ENCODE data around the gene MRPL4.

Gene MRPL4

DNA sequence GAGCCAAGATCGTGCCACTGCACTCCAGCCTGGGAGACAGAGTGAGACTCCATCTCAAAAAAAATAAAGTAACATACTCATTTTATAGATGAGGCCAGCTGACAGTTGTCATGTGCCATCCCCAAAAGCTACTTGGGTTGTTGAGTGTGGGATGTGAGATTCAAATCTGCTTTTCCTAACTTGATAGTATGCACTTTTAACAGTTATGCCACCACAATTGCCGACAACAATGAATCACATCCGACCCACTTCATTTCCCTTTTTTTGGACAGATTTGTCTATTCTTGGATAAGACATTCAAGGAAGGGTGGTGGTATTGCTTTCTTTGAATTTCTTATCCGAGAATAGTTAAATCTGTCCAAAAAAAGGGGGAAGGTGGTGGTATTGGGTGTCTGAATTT is 41.0 kb upstream of the MRPL4 start:
- TF ChIP-seq, protein P1, sequence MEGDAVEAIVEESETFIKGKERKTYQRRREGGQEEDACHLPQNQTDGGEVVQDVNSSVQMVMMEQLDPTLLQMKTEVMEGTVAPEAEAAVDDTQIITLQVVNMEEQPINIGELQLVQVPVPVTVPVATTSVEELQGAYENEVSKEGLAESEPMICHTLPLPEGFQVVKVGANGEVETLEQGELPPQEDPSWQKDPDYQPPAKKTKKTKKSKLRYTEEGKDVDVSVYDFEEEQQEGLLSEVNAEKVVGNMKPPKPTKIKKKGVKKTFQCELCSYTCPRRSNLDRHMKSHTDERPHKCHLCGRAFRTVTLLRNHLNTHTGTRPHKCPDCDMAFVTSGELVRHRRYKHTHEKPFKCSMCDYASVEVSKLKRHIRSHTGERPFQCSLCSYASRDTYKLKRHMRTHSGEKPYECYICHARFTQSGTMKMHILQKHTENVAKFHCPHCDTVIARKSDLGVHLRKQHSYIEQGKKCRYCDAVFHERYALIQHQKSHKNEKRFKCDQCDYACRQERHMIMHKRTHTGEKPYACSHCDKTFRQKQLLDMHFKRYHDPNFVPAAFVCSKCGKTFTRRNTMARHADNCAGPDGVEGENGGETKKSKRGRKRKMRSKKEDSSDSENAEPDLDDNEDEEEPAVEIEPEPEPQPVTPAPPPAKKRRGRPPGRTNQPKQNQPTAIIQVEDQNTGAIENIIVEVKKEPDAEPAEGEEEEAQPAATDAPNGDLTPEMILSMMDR (IDR thresholded peaks at IDR 0.05; ENCODE audit: control insufficient read depth, extremely low read depth, insufficient read depth) = no peak
- H3K4me3 ChIP-seq (ENCODE audit: low read depth, low read length) = no peak overlapping the region
- no peak for DNase-seq (ENCODE audit: low read depth)

DNA sequence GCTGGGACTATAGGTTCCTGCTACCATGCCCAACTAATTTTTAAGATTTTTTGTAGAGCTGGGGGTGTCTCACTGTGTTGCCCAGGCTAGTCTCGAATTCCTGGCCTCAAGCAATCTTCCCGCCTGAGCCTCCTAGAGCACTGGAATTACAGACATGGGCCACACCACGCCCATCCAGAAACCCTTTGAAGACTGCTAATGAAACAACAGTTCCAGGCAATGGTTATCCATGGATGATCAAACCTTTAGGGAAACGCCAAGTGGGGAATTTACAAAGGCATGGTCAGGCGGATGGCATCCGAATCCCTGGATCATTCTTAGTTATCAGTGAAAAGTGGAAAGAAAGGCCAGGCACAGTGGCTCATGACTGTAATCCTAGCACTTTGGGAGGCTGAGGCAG is 40.3 kb upstream of the MRPL4 start:
- no peak overlapping the region for H3K4me3 ChIP-seq (ENCODE audit: low read depth, low read length)
- TF ChIP-seq, protein P1 (IDR thresholded peaks at IDR 0.05; ENCODE audit: control insufficient read depth, extremely low read depth, insufficient read depth) = no peak
- no peak for DNase-seq (ENCODE audit: low read depth)

DNA sequence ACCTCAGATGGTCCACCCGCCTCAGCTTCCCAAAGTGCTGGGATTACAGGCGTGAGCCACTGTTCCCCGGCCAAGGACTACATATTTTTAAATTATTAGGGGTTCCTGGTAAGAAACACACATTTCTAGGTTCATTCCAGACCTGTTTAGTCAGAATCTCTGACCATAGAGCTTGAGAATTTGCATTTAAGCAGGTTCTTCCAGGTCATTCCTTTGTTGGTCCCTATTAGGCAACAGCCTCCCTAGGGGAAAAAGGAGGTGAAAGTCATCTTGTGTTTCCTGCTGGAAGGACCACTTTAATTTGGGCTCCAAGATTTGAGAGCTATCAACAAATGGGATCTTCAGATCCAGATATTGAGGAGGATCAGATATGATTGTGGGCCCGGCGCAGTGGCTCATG is 37.2 kb upstream of the MRPL4 start:
- TF ChIP-seq, protein P1 (IDR thresholded peaks at IDR 0.05; ENCODE audit: control insufficient read depth, extremely low read depth, insufficient read depth) = no peak
- H3K4me3 ChIP-seq (ENCODE audit: low read depth, low read length) = no peak overlapping the region
- DNase-seq (ENCODE audit: low read depth) = no peak

DNA sequence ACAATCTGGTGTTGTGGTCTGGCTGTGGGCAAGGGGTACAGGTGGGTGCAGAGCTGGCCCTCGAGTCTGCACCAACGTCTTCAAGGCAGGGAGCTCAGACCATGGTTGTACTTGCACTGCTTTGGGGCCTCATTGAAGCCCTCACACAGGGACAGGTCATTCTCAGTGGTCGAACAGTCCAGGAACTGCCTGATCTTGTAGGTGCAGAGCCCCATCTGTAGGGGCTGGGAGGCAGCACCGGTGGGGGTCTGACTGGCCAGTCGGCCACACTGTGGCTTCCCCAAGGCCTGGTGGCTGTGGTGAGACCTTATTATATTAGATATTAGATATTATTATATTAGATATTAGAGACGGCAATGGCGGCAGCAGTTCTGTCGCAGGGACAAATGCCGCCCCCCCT is 34.9 kb upstream of the MRPL4 start:
- TF ChIP-seq, protein P1 (IDR thresholded peaks at IDR 0.05; ENCODE audit: control insufficient read depth, extremely low read depth, insufficient read depth) = no peak
- no peak for DNase-seq (ENCODE audit: low read depth)

DNA sequence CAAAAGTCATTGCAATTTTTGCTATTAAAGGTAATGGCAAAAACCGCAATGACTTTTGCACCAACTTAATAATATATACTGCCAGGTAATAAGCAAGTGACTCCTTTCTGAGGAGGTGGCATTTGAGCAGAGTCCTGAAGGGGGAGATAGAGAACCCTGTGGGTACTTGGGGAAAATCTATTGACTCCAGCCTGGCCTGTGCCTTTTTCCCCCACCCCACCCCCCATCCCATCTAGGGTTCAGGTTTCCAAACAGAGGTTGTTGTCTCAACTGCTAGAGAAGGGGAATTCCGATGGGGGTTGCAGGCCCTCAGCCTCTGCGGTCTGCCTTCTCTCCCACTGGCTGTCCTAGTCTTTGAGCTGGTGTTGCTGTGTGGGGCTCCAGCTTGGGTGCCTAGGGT is 32.3 kb upstream of the MRPL4 start:
- no peak overlapping the region for H3K4me3 ChIP-seq (ENCODE audit: low read depth, low read length)
- no peak for DNase-seq (ENCODE audit: low read depth)
- TF ChIP-seq, protein P1 (IDR thresholded peaks at IDR 0.05; ENCODE audit: control insufficient read depth, extremely low read depth, insufficient read depth) = no peak

More for the DNA sequence above, 34.9 kb upstream of the MRPL4 start:
- no peak overlapping the region for H3K4me3 ChIP-seq (ENCODE audit: low read depth, low read length)

DNA sequence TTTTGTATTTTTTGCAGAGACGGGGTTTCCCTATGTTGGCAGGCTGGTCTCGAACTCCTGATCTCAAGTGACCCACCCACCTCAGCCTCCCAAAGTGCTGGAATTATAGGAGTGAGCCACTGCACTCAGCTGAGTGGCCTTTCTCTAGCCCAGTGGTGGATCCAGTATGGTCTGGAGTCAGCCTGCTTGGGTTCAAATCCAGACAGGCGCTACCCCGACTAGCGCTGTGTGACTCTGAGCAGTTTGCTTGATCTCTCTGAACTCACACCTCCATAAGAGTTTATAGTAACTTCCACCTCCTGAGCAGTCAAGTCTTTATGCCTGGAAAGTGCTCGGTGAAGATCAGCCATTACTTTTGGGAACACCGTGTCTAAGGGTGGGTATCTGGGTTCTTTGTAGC is 31.3 kb upstream of the MRPL4 start:
- DNase-seq (ENCODE audit: low read depth) = no peak
- TF ChIP-seq, protein P1 (IDR thresholded peaks at IDR 0.05; ENCODE audit: control insufficient read depth, extremely low read depth, insufficient read depth) = no peak
- H3K4me3 ChIP-seq (ENCODE audit: low read depth, low read length) = no peak overlapping the region

DNA sequence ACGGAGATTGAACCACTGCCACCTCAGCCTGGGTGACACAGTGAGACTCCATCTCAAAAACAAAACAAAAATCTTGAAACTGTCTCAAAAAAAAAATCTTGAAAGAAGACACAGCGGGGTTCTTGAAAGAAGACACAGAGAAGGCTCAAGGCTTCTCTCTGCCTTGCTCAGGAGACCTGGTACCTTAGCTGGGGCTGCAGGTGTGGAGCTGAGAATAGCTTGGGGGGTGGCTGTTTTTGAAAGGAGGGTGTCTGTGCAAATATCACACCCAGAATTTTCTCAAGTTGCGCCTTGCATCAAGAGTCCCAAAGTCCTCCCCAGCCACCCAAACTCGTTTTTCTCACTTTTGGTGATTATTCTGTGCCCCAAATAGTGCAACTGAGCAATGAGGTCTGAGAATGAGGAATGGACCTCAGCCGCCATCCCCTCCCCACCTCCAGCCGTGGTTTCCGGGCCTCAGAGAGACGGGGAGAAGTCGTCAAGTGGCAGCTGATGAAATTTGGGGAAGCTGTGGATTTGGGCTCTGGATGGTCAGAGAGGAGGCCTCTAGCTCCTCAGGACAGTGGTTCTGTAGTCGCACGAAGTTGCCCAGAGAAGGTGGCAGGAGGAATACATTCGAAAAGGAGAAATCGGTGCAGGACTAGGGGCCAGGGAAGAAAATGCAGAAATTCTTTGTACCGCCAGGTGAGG is 29.7 kb upstream of the MRPL4 start:
- no peak for DNase-seq (ENCODE audit: low read depth)
- H3K4me3 ChIP-seq (ENCODE audit: low read depth, low read length) = no peak overlapping the region
- TF ChIP-seq, protein P1 (IDR thresholded peaks at IDR 0.05; ENCODE audit: control insufficient read depth, extremely low read depth, insufficient read depth) = no peak
